ENCODE measurements around the gene HLA-G. TPM values are rescaled to one million over a fixed set of nuclear protein-coding genes. Genes with fewer than 3 reads are reported as not detected.
"Not testable (repeated sequence)": the region's sequence is repeated elsewhere in the genome, so short reads cannot be mapped to it uniquely, and the experiment has no call there.

The HLA-G gene
- 10 to 100 TPM; 11.1 to 17.7 TPM for total RNA-seq
- polyA plus RNA-seq (ENCODE audit: insufficient read length in 6 of 6) = 10 to 100 TPM in 3 of 6 donors, 1 to 10 TPM in 3; 5.1 to 19.5 (median 10.0) TPM
- long read RNA-seq, donor 1 = 0 reads
- long read RNA-seq, donor 2 = 0 reads
- long read RNA-seq, donor 3 = 0 reads
- long read RNA-seq, donor 4, transcript HLA-G-201 (7 exons, 1,427 nt) = major isoform, 13 of 16 reads
- long read RNA-seq, donor 4, partial matches to known transcripts = 1 of 16 reads
- long read RNA-seq, donor 4, other reads (novel, unspliced or antisense) = 2 of 16 reads
- long read RNA-seq, donor 5 = 0 reads
- long read RNA-seq, donor 6 = 0 reads
- long read RNA-seq, donor 7 = 0 reads
- long read RNA-seq, donor 8 = 0 reads
- long read RNA-seq, donor 9 = 0 reads
- long read RNA-seq, donor 10, transcript HLA-G-201 (7 exons, 1,427 nt) = major isoform, 26 of 30 reads
- long read RNA-seq, donor 10, partial matches to known transcripts = 0 of 30 reads
- long read RNA-seq, donor 10, other reads (novel, unspliced or antisense) = 2 of 30 reads
- long read RNA-seq, donor 11 = 0 reads
- long read RNA-seq, donor 12 = 0 reads

GRCh38 chr6:29827579-29828470, at the start of gene HLA-G:
Gene HLA-G (plus strand): TSS chr6:29827825. CDS start chr6:29827845, 20 bp downstream.
- H3K4me3 ChIP-seq = peak within 1 kb of the TSS; percentile 15 to 32
- no peaks in the 10 kb centered on the region for H3K36me3 ChIP-seq
- no peaks in the 10 kb centered on the region for H3K9me3 ChIP-seq
- no peak for TF ChIP-seq CTCF (IDR thresholded peaks at IDR 0.05)
- DNase-seq (peak in 1 of 4 donors; percentile 77), ATAC-seq (peak; percentile 61)
- H3K27ac ChIP-seq = no peak within 1 kb of the TSS
- peaks cover 8 to 11% of the 10 kb centered on the region in 2 donors for H3K4me1 ChIP-seq
- H3K27me3 ChIP-seq = peaks cover 19 to 90% of the 10 kb centered on the region in 2 donors
- intact Hi-C loops (cut with DNase I) = no loop called here

- ATAC-seq; H3K4me1 ChIP-seq; intact Hi-C loops (cut with DNase I); H3K4me3 ChIP-seq; H3K36me3 ChIP-seq; DNase-seq; H3K27me3 ChIP-seq; H3K9me3 ChIP-seq; H3K27ac ChIP-seq: not testable (repeated sequence)
Measured at GRCh38 chr6:29780019-29780698, 47.5 kb upstream of the HLA-G start.

- intact Hi-C loops (cut with DNase I) = no loop called here
- no peak overlapping the region for H3K4me3 ChIP-seq
- H3K27me3 ChIP-seq = peaks cover 0 to 38% of the 10 kb centered on the region in 2 donors
Measured at GRCh38 chr6:29789176-29789575, 38.4 kb upstream of the HLA-G start.

GRCh38 chr6:29790626-29791025, 37.0 kb upstream of the HLA-G start:
- TF ChIP-seq CTCF (IDR thresholded peaks at IDR 0.05) = no peak
- intact Hi-C loops (cut with DNase I) = no loop called here
- no peaks in the 10 kb centered on the region for H3K9me3 ChIP-seq
- peak overlapping the region in 1 of 2 donors; percentile 51 for H3K4me3 ChIP-seq
- DNase-seq = no peak
- H3K27ac ChIP-seq = peak overlapping the region; percentile 13 to 64
- H3K4me1 ChIP-seq = peaks cover 0 to 4% of the 10 kb centered on the region in 2 donors
- H3K36me3 ChIP-seq = no peaks in the 10 kb centered on the region
- peak; percentile 66 for ATAC-seq
- peaks cover 0 to 50% of the 10 kb centered on the region in 2 donors for H3K27me3 ChIP-seq

More at GRCh38 chr6:29789176-29789575, 38.4 kb upstream of the HLA-G start:
- Histone ChIP-seq H3K9me3 (peaks cover 0 to 6% of the 10 kb centered on the region in 2 donors), H3K36me3 (no peaks in the 10 kb centered on the region), H3K4me1 (peaks cover 0 to 4% of the 10 kb centered on the region in 2 donors), H3K27ac (no peak overlapping the region)
- DNase-seq (no peak), ATAC-seq (no peak)
- no peak for TF ChIP-seq CTCF (IDR thresholded peaks at IDR 0.05)

- intact Hi-C loops (cut with DNase I) = no loop called here
- DNase-seq (no peak), ATAC-seq (no peak)
- Histone ChIP-seq H3K27ac (peak overlapping the region in 1 of 2 donors; percentile 64), H3K4me1 (peaks cover 0 to 4% of the 10 kb centered on the region in 2 donors), H3K36me3 (no peaks in the 10 kb centered on the region), H3K27me3 (peaks cover 0 to 54% of the 10 kb centered on the region in 2 donors), H3K4me3 (peak overlapping the region in 1 of 2 donors; percentile 51), H3K9me3 (no peaks in the 10 kb centered on the region)
- no peak for TF ChIP-seq CTCF (IDR thresholded peaks at IDR 0.05)
Measured at GRCh38 chr6:29791162-29791561, 36.5 kb upstream of the HLA-G start.

Data from left lung (tissue), 14 donors.